CD14-positive monocyte (primary cell): Measurements from ENCODE around the gene ZNF611. TPM values are rescaled to one million over a fixed set of nuclear protein-coding genes. Genes with fewer than 3 reads are reported as not detected.

Experiments used
- DNase-seq, 3 donors: peaks; one replicate each; pipeline ENCODE4 v3.0.0-alpha.2; 2011 to 2022
- H2AFZ ChIP-seq: 2 replicates; pipeline ENCODE4 v1.6.0; 2012; ENCODE audit warnings: mild to moderate bottlenecking, low read depth, low read length, inconsistent platforms; ENCODE audit not compliant: insufficient read depth, poor library complexity, severe bottlenecking
- H3K27ac ChIP-seq, 2 donors: 1 replicate in 1 of 2; 2 replicates in 1 of 2; pipeline ENCODE4 v1.5.1; 2012 to 2013; ENCODE audit warnings: low read length in 2 of 2, control low read depth in 1 of 2, inconsistent platforms in 1 of 2, low read depth in 1 of 2, mild to moderate bottlenecking in 1 of 2
- H3K27me3 ChIP-seq, 2 donors: one replicate each; pipeline versions ENCODE4 v1.6.0 to v1.6.1; 2011 to 2013; ENCODE audit warnings: low read length in 2 of 2; ENCODE audit not compliant: control insufficient read depth in 2 of 2, insufficient read depth in 2 of 2
- H3K36me3 ChIP-seq, 2 donors: replicated peaks in 1 of 2; 1 replicate in 1 of 2; 2 replicates in 1 of 2; pipeline versions ENCODE4 v1.5.1 to v1.6.1; 2012 to 2013; ENCODE audit warnings: low read length in 2 of 2, control low read depth in 1 of 2, inconsistent platforms in 1 of 2, mild to moderate bottlenecking in 1 of 2; ENCODE audit not compliant: insufficient read depth in 2 of 2, control insufficient read depth in 1 of 2
- H3K4me1 ChIP-seq, 2 donors: 1 replicate in 1 of 2; 2 replicates in 1 of 2; pipeline versions ENCODE4 v1.5.1 to v1.6.1; 2012 to 2013; ENCODE audit warnings: low read length in 2 of 2, control low read depth in 1 of 2, inconsistent platforms in 1 of 2, mild to moderate bottlenecking in 1 of 2, moderate library complexity in 1 of 2; ENCODE audit not compliant: insufficient read depth in 2 of 2, control insufficient read depth in 1 of 2
- H3K4me2 ChIP-seq: replicated peaks from 2 replicates; pipeline ENCODE3; 2012; ENCODE audit warnings: low read length, moderate library complexity, mild to moderate bottlenecking; ENCODE audit not compliant: poor library complexity, severe bottlenecking; ENCODE audit errors: extremely low read depth
- H3K4me3 ChIP-seq, 3 experiments: fragments of 200-600 bp in 1 of 3; sonication (generic) in 1 of 3; replicated peaks in 1 of 3; 1 replicate in 2 of 3; 2 replicates in 1 of 3; pipeline ENCODE4 v1.5.1; 2011 to 2013; ENCODE audit warnings: low read length in 3 of 3, mild to moderate bottlenecking in 3 of 3, control low read depth in 2 of 3, low read depth in 2 of 3, inconsistent platforms in 1 of 3, moderate library complexity in 1 of 3
- H3K79me2 ChIP-seq: 2 replicates; pipeline ENCODE4 v1.6.0; 2012; ENCODE audit warnings: mild to moderate bottlenecking, control low read depth, inconsistent platforms, low read length, moderate library complexity; ENCODE audit not compliant: insufficient read depth
- H3K9ac ChIP-seq: 2 replicates; pipeline ENCODE4 v1.6.0; 2017; ENCODE audit warnings: low read length, mild to moderate bottlenecking; ENCODE audit not compliant: insufficient read depth, poor library complexity, severe bottlenecking
- H3K9me3 ChIP-seq, 2 donors: replicated peaks in 1 of 2; 1 replicate in 1 of 2; 2 replicates in 1 of 2; pipeline versions ENCODE4 v1.5.1 to v1.6.1; 2012 to 2013; ENCODE audit warnings: low read length in 2 of 2, control low read depth in 1 of 2; ENCODE audit not compliant: control insufficient read depth in 1 of 2, insufficient read depth in 1 of 2
- H4K20me1 ChIP-seq: 2 replicates; pipeline ENCODE4 v1.6.0; 2012; ENCODE audit warnings: mild to moderate bottlenecking, low read length, control low read depth, moderate library complexity; ENCODE audit not compliant: insufficient read depth
- H3K27ac Mint-ChIP-seq, 7 donors: one replicate each; pipeline ENCODE4 v1.8.0; 2020; ENCODE audit warnings: mild to moderate bottlenecking in 7 of 7, mixed read lengths in 7 of 7, moderate library complexity in 6 of 7, inconsistent platforms in 2 of 7
- H3K27me3 Mint-ChIP-seq, 3 donors: one replicate each; pipeline ENCODE4 v1.8.0; 2021 to 2022; ENCODE audit warnings: low read depth in 3 of 3, mild to moderate bottlenecking in 3 of 3, mixed read lengths in 3 of 3, moderate library complexity in 3 of 3, inconsistent platforms in 1 of 3
- H3K36me3 Mint-ChIP-seq, 2 donors: one replicate each; pipeline ENCODE4 v1.8.0; 2020; ENCODE audit warnings: mixed read lengths in 2 of 2, inconsistent platforms in 1 of 2, mild to moderate bottlenecking in 1 of 2
- H3K4me1 Mint-ChIP-seq: one replicate; pipeline ENCODE4 v1.8.0; 2020; ENCODE audit warnings: mild to moderate bottlenecking, mixed read lengths
- H3K4me3 Mint-ChIP-seq, 2 donors: one replicate each; pipeline ENCODE4 v1.8.0; 2020; ENCODE audit warnings: mild to moderate bottlenecking in 2 of 2, mixed read lengths in 2 of 2, moderate library complexity in 1 of 2
- H3K9me3 Mint-ChIP-seq, 7 donors: one replicate each; pipeline ENCODE4 v1.8.0; 2020 to 2022; ENCODE audit warnings: mixed read lengths in 7 of 7, mild to moderate bottlenecking in 6 of 7, moderate library complexity in 6 of 7, inconsistent platforms in 2 of 7
- WGBS: methylation state at CpG from one replicate; pipeline ENCODE4 v1.1.5; 2013; ENCODE audit warnings: missing lambda C conversion rate; ENCODE audit not compliant: insufficient coverage; 5-methylcytosine and 5-hydroxymethylcytosine counted together
- intact Hi-C, 2 donors: fragments of 100-400 bp; cut with micrococcal nuclease; formaldehyde crosslinking; loops; one replicate each; pipeline versions ENCODE4 v1.15.0 to v1.15.1; 2023
- polyA plus RNA-seq, 3 donors: library from polyadenylated mRNA; depleted of rRNA in 1 of 3; unstranded in 2 of 3; stranded (reverse) in 1 of 3; fragments of 300-500 nt in 2 of 3; fragments of >200 nt in 1 of 3; fragmentation: Illumina TruSeq in 2 of 3; gene quantifications; 1 replicate in 2 of 3; 2 replicates in 1 of 3; pipeline ENCODE4 v1.2.3, GENCODE V29; 2012 to 2021
- TF ChIP-seq, protein P1 (sequence below): fragments of 200-600 bp; IDR thresholded peaks from one replicate; pipeline ENCODE4 v1.8.0; 2022; ENCODE audit warnings: antibody characterized with exemption, mild to moderate bottlenecking

Gene ZNF611
- polyA plus RNA-seq, 3 donors = 5.5 to 20.2 (median 12.0) TPM

DNA sequence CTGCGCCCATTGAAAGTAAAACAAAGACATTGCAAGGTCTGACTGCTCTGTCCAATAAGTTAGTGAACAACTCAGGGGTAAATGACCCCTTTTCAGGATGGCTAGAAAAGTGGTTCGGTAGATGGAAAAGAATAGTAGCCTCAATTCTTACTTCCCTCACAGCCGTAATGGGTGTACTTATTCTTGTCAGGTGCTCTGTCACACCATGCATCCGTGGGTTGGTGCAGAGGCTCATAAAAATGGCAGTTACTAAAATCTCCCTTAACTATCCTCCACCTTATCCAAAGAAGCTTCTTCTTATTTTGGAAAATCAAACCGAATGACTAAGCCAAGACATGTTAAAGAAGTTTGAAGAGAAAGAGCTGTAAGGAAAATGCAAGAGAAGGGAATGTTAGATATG, 65.3 kb downstream of the ZNF611 start:
- intact Hi-C loops = no loop called here
- Mint-ChIP-seq H3K9me3 (peaks cover 2 to 76% (median 43%) of the 10 kb centered on the region in 7 donors), H3K27me3 (peaks cover 0 to 2% (median 0%) of the 10 kb centered on the region in 3 donors), H3K36me3 (peaks cover 35 to 47% of the 10 kb centered on the region in 2 donors), H3K27ac (no peak overlapping the region), H3K4me3 (no peak overlapping the region), H3K4me1 (peaks cover 6% of the 10 kb centered on the region)
- H3K36me3 ChIP-seq = peaks cover 2 to 43% of the 10 kb centered on the region in 2 donors
- H3K4me2 ChIP-seq = no peak overlapping the region
- no peak overlapping the region for H3K27ac ChIP-seq
- H2AFZ ChIP-seq = no peak overlapping the region
- TF ChIP-seq, protein P1, sequence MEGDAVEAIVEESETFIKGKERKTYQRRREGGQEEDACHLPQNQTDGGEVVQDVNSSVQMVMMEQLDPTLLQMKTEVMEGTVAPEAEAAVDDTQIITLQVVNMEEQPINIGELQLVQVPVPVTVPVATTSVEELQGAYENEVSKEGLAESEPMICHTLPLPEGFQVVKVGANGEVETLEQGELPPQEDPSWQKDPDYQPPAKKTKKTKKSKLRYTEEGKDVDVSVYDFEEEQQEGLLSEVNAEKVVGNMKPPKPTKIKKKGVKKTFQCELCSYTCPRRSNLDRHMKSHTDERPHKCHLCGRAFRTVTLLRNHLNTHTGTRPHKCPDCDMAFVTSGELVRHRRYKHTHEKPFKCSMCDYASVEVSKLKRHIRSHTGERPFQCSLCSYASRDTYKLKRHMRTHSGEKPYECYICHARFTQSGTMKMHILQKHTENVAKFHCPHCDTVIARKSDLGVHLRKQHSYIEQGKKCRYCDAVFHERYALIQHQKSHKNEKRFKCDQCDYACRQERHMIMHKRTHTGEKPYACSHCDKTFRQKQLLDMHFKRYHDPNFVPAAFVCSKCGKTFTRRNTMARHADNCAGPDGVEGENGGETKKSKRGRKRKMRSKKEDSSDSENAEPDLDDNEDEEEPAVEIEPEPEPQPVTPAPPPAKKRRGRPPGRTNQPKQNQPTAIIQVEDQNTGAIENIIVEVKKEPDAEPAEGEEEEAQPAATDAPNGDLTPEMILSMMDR = no peak
- H3K9ac ChIP-seq = no peak overlapping the region
- H3K9me3 ChIP-seq = peaks cover 0 to 34% of the 10 kb centered on the region in 2 donors
- WGBS = 100% methylated on average over 3 of the region's 5 CpGs
- no peaks in the 10 kb centered on the region for H3K27me3 ChIP-seq
- H3K4me3 ChIP-seq = no peak overlapping the region
- H3K79me2 ChIP-seq = peaks cover 48% of the 10 kb centered on the region
- H4K20me1 ChIP-seq = no peaks in the 10 kb centered on the region
- H3K4me1 ChIP-seq = no peaks in the 10 kb centered on the region
- DNase-seq = no peak

DNA sequence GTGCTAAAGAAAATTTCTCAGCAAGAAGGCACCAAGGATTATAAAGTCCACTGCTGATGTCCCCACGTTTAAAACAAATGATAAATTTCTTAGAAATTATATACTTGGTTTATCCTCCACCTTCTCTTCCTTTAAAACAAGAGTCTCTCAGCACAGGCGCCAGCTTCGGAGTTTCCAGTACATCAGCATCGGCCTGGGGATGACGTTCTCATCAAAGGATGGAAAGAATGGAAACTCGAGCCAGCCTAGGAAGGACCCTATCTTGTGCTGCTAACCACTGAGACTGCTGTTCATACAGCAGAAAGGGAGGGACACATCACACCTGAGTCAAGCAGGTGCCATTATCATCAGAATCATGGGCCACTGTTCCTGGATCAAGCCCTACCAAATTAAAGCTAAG, 66.9 kb downstream of the ZNF611 start:
- WGBS = 100% methylated on average over 5 of the region's 6 CpGs

More for the DNA sequence above, 66.9 kb downstream of the ZNF611 start:
- H3K27ac Mint-ChIP-seq = no peak overlapping the region
- Histone ChIP-seq H3K9me3 (peaks cover 0 to 34% of the 10 kb centered on the region in 2 donors), H3K4me3 (no peak overlapping the region), H3K9ac (no peak overlapping the region), H2AFZ (no peak overlapping the region), H3K4me1 (no peaks in the 10 kb centered on the region), H3K4me2 (no peak overlapping the region), H4K20me1 (no peaks in the 10 kb centered on the region), H3K27me3 (no peaks in the 10 kb centered on the region), H3K36me3 (peaks cover 2 to 40% of the 10 kb centered on the region in 2 donors), H3K79me2 (peaks cover 32% of the 10 kb centered on the region), H3K27ac (no peak overlapping the region)
- DNase-seq = no peak
- peaks cover 6% of the 10 kb centered on the region for H3K4me1 Mint-ChIP-seq
- peaks cover 31 to 44% of the 10 kb centered on the region in 2 donors for H3K36me3 Mint-ChIP-seq
- intact Hi-C loops = no loop called here
- no peak overlapping the region for H3K4me3 Mint-ChIP-seq
- no peaks in the 10 kb centered on the region for H3K27me3 Mint-ChIP-seq
- TF ChIP-seq, protein P1 = no peak
- peaks cover 2 to 74% (median 32%) of the 10 kb centered on the region in 7 donors for H3K9me3 Mint-ChIP-seq
